GM23248 (cell line): Measurements from ENCODE around the gene SARM1. TPM values are rescaled to one million over a fixed set of nuclear protein-coding genes. Genes with fewer than 3 reads are reported as not detected.
A peak's percentile ranks its signal among the peaks of the same experiment; 100 is the strongest.

Experiments
- DNase-seq: peaks from one replicate; pipeline ENCODE4 v3.0.0-alpha.2; 2015
- H2AFZ ChIP-seq: fragments of 200-600 bp; sonication (generic); 2 replicates; pipeline ENCODE4 v1.6.1; 2016; ENCODE audit warnings: antibody characterized with exemption
- H3F3A ChIP-seq: fragments of 200-600 bp; sonication (generic); 2 replicates; pipeline ENCODE4 v1.6.1; 2016; ENCODE audit warnings: mild to moderate bottlenecking, antibody characterized with exemption, mixed run types; ENCODE audit not compliant: insufficient read depth
- H3K27ac ChIP-seq: fragments of 200-600 bp; sonication (generic); 2 replicates; pipeline ENCODE4 v1.5.1; 2016; ENCODE audit warnings: mild to moderate bottlenecking
- H3K27me3 ChIP-seq: fragments of 200-600 bp; sonication (generic); replicated peaks from 2 replicates; pipeline ENCODE4 v1.6.1; 2016; ENCODE audit warnings: mild to moderate bottlenecking; ENCODE audit not compliant: insufficient read depth
- H3K36me3 ChIP-seq: fragments of 200-600 bp; sonication (generic); 2 replicates; pipeline ENCODE4 v1.6.1; 2016; ENCODE audit warnings: low read depth, mild to moderate bottlenecking
- H3K4me1 ChIP-seq: fragments of 200-600 bp; sonication (generic); 2 replicates; pipeline ENCODE4 v1.6.1; 2016; ENCODE audit warnings: mild to moderate bottlenecking; ENCODE audit not compliant: insufficient read depth
- H3K4me2 ChIP-seq: fragments of 200-600 bp; sonication (generic); one replicate; pipeline ENCODE4 v1.6.1; 2016; ENCODE audit warnings: mild to moderate bottlenecking; ENCODE audit not compliant: unreplicated experiment
- H3K4me3 ChIP-seq: fragments of 200-600 bp; sonication (generic); 2 replicates; pipeline ENCODE4 v1.5.1; 2016; ENCODE audit warnings: mild to moderate bottlenecking
- H3K79me2 ChIP-seq: fragments of 200-600 bp; sonication (generic); 2 replicates; pipeline ENCODE4 v1.6.1; 2016; ENCODE audit warnings: mild to moderate bottlenecking; ENCODE audit not compliant: insufficient read depth
- H3K9ac ChIP-seq: fragments of 200-600 bp; sonication (generic); 2 replicates; pipeline ENCODE4 v1.6.1; 2016; ENCODE audit warnings: mild to moderate bottlenecking
- H3K9me2 ChIP-seq: fragments of 200-600 bp; sonication (generic); 2 replicates; pipeline ENCODE4 v1.6.1; 2016; ENCODE audit warnings: mixed run types, mild to moderate bottlenecking, moderate library complexity; ENCODE audit not compliant: insufficient read depth
- H3K9me3 ChIP-seq: fragments of 200-600 bp; sonication (generic); one replicate; pipeline ENCODE4 v1.6.1; 2017; ENCODE audit warnings: low read depth
- H4K20me1 ChIP-seq: fragments of 200-600 bp; sonication (generic); 2 replicates; pipeline ENCODE4 v1.6.0; 2016; ENCODE audit not compliant: insufficient read depth
- EZH2 ChIP-seq: fragments of 200-600 bp; sonication (generic); IDR thresholded peaks from 2 replicates; pipeline ENCODE4 v1.6.1; 2018; ENCODE audit warnings: antibody characterized with exemption, mild to moderate bottlenecking; ENCODE audit not compliant: insufficient read depth, poor library complexity, severe bottlenecking
- EZH2phosphoT487 ChIP-seq: fragments of 200-600 bp; sonication (generic); IDR thresholded peaks from 2 replicates; pipeline ENCODE4 v1.6.1; 2018; ENCODE audit warnings: antibody characterized with exemption, moderate library complexity, mild to moderate bottlenecking, low read depth; ENCODE audit not compliant: insufficient read depth
- WGBS, 2 experiments: methylation state at CpG; one replicate each; pipeline ENCODE4 v1.1.6; 2015 to 2017; ENCODE audit warnings: low lambda C conversion rate in 2 of 2, low coverage in 1 of 2; ENCODE audit errors: missing lambda C conversion rate in 2 of 2; 5-methylcytosine and 5-hydroxymethylcytosine counted together
- in situ Hi-C: fragments of 300-500 bp; cut with MboI; formaldehyde crosslinking; loops from 2 replicates; pipeline ENCODE4 v1.15.0; 2020
- polyA plus RNA-seq: library from polyadenylated mRNA; unstranded; fragments of >200 nt; fragmentation: Nextera tagmentation; extraction: Ambion mirVana; gene quantifications from 2 replicates; pipeline ENCODE4 v1.2.1, GENCODE V29; 2016
- total RNA-seq: library from RNA; depleted of rRNA; stranded (reverse); fragments of >200 nt; shearing (Covaris generic); gene quantifications from 2 replicates; pipeline ENCODE4 v1.2.3, GENCODE V29; 2014

SARM1 gene
- total and polyA plus RNA-seq, 2 experiments from 2014 or later = 5.8 to 24.2 TPM

- H3K27ac ChIP-seq = no peak overlapping the region
- H3K9me3 ChIP-seq = no peaks in the 10 kb centered on the region
- H3K27me3 ChIP-seq = no peaks in the 10 kb centered on the region
- H2AFZ ChIP-seq = no peak overlapping the region
- no peaks in the 10 kb centered on the region for H3K9me2 ChIP-seq
- no peak for DNase-seq
- 62 to 75% methylated on average over 2 of the region's 2 CpGs for WGBS, 2 experiments
- H3K4me1 ChIP-seq = peaks cover 12% of the 10 kb centered on the region
- peaks cover 13% of the 10 kb centered on the region for H3F3A ChIP-seq
- TF ChIP-seq EZH2 = no peak
- no peak for TF ChIP-seq EZH2phosphoT487
- no peaks in the 10 kb centered on the region for H4K20me1 ChIP-seq
- peaks cover 8% of the 10 kb centered on the region; the same call in 1 of the 2 replicates for H3K36me3 ChIP-seq
- no peak overlapping the region for H3K4me3 ChIP-seq
- H3K4me2 ChIP-seq = no peak overlapping the region
- no peak overlapping the region for H3K9ac ChIP-seq
- no peaks in the 10 kb centered on the region for H3K79me2 ChIP-seq
- in situ Hi-C loops = no loop called here
These were observed 19.9 kb downstream of the SARM1 start for GRCh38 chr17:28391401-28391800.

- Histone ChIP-seq H3K4me2 (no peak overlapping the region), H3K27ac (no peak overlapping the region), H2AFZ (no peak overlapping the region; the same call in 1 of the 2 replicates), H3K27me3 (no peaks in the 10 kb centered on the region), H3K36me3 (peaks cover 8% of the 10 kb centered on the region; the same call in 1 of the 2 replicates), H3K9ac (no peak overlapping the region), H3K4me1 (peaks cover 12% of the 10 kb centered on the region), H3K79me2 (no peaks in the 10 kb centered on the region), H3K9me3 (no peaks in the 10 kb centered on the region), H3F3A (peaks cover 13% of the 10 kb centered on the region), H3K9me2 (no peaks in the 10 kb centered on the region), H3K4me3 (no peak overlapping the region), H4K20me1 (no peaks in the 10 kb centered on the region)
- TF ChIP-seq EZH2phosphoT487 = no peak
- in situ Hi-C loops = no loop called here
- DNase-seq = peak; percentile 76
- WGBS, 2 experiments = 21 to 29% methylated on average over 10 of the region's 10 CpGs
These were observed 21.0 kb downstream of the SARM1 start for GRCh38 chr17:28392491-28392890.

DNA sequence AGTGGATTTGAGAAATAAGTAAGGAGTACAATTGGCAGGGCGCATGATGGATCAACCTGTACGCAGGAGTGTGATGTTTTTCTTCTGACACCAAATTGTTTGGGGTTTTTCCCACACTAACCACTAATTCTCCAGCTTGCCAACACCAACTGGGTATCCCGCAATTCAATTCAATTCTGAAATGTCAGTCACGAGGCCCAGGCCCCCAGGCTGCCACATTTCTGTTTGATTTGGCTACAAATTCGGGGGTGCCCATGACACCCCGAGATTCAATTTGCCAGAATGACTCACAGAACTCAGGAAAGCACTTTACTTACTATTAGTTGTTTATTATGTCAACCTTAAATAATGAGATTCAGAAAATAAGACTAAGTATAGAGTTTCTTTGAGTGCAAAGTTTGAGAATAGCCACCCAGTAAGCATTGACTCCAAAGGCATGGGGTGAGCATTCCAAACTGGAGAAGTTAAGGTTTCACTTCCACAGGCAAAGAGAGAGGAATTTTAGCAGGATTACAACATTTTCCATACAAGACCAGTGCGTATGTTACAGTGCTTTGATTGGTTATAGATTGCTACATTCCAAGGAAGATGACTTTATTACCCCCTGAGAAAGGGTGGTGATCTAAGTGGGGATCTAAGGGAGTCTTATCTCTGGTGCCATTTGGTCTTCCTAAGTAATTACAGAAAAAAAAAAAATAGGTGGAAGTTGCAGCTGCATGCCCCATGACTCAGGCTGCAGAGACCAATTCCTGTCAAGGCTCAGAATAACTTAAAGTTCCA is 23.0 kb downstream of the SARM1 start:
- DNase-seq = peak; percentile 55
- in situ Hi-C loops = no loop called here
- Histone ChIP-seq H3K4me1 (peaks cover 17% of the 10 kb centered on the region), H3K9me2 (no peaks in the 10 kb centered on the region), H3F3A (peaks cover 13% of the 10 kb centered on the region), H4K20me1 (no peaks in the 10 kb centered on the region), H3K4me2 (no peak overlapping the region), H3K27ac (no peak overlapping the region), H3K27me3 (no peaks in the 10 kb centered on the region), H2AFZ (no peak overlapping the region), H3K4me3 (no peak overlapping the region), H3K36me3 (no peaks in the 10 kb centered on the region; the same call in 1 of the 2 replicates), H3K9me3 (no peaks in the 10 kb centered on the region), H3K79me2 (no peaks in the 10 kb centered on the region), H3K9ac (no peak overlapping the region)
- TF ChIP-seq EZH2phosphoT487 = no peak
- no peak for TF ChIP-seq EZH2
- WGBS, 2 experiments = 81 to 83% methylated on average over 7 of the region's 7 CpGs

DNA sequence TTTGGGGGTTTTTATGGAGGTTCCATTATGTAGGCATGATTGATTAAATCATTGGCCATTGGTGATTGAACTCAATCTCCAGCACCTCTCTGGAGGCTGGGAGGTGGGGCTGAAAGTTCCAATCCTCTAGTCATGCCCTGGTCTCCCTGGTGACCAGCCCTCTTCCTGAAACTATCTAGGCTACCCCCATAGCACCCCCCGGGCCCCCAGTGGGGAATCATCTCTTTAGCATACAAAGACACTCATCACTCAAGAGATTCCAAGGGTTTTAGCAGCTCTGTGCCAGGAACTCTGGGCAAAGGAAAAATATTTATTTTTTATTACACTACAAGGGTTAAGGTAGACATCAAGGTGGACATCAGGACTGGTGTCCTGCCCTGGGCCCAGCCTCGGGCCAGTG is 23.9 kb downstream of the SARM1 start:
- in situ Hi-C loops = no loop called here
- Histone ChIP-seq H3K36me3 (no peaks in the 10 kb centered on the region; the same call in 1 of the 2 replicates), H3K79me2 (no peaks in the 10 kb centered on the region), H4K20me1 (no peaks in the 10 kb centered on the region), H2AFZ (no peak overlapping the region), H3K27ac (no peak overlapping the region), H3K4me2 (no peak overlapping the region), H3K9me2 (no peaks in the 10 kb centered on the region), H3K4me1 (peaks cover 17% of the 10 kb centered on the region), H3F3A (peaks cover 13% of the 10 kb centered on the region), H3K4me3 (no peak overlapping the region), H3K9ac (no peak overlapping the region), H3K27me3 (no peaks in the 10 kb centered on the region), H3K9me3 (no peaks in the 10 kb centered on the region)
- 61 to 86% methylated on average over 2 of the region's 2 CpGs for WGBS, 2 experiments
- no peak for DNase-seq
- TF ChIP-seq EZH2phosphoT487 (no peak), EZH2 (no peak)
